ENCODE measurements around the gene RGS14. TPM values are rescaled to one million over a fixed set of nuclear protein-coding genes. Genes with fewer than 3 reads are reported as not detected.

RGS14 gene
- total RNA-seq, 1 experiment from 2014 or later = 11.9 TPM

GRCh38 chr5:177336112-177336511 lies 21.6 kb upstream of the RGS14 start:
- POLR2A ChIA-PET (ENCODE audit: unreplicated experiment) = no interaction called here

GRCh38 chr5:177336603-177337494 lies 20.9 kb upstream of the RGS14 start:
- Histone ChIP-seq H3K36me3 (ENCODE audit: low read depth) (peaks cover 22% of the 10 kb centered on the region), H2AFZ (no peak overlapping the region), H3K27ac (no peak overlapping the region), H3K4me3 (no peak overlapping the region), H3K4me2 (no peak overlapping the region), H3K4me1 (replicated peaks; ENCODE audit: insufficient read depth) (peaks cover 18% of the 10 kb centered on the region), H3K9me2 (ENCODE audit: insufficient read depth) (no peaks in the 10 kb centered on the region), H3K27me3 (ENCODE audit: insufficient read depth, low read depth) (no peaks in the 10 kb centered on the region), H3F3A (ENCODE audit: insufficient read depth, low read depth) (peaks cover 20% of the 10 kb centered on the region; the same call in 1 of the 2 replicates), H3K9me3 (ENCODE audit: insufficient read depth, low read depth) (no peaks in the 10 kb centered on the region), H4K20me1 (ENCODE audit: insufficient read depth) (peaks cover 30% of the 10 kb centered on the region; the same call in 1 of the 2 replicates), H3K79me2 (ENCODE audit: low read depth) (peaks cover 22% of the 10 kb centered on the region; the same call in 1 of the 2 replicates)
- BruUV-seq (replicated peaks) = no TSS peak
- no peak for DNase-seq
- intact Hi-C loops (cut with micrococcal nuclease; ENCODE audit: unreplicated experiment) = no loop called here
- TF ChIP-seq CTCF (conservative IDR thresholded peaks at IDR 0.05) (no peak), EZH2 (IDR thresholded peaks at IDR 0.05; ENCODE audit: low read depth) (no peak)
- ChIA-PET POLR2A (ENCODE audit: unreplicated experiment) (no interaction called here), CTCF (interaction anchor here (0.7 to 0.8 kb wide), 2 partner anchors 27 to 54 kb away, joined by 3 to 4 read pairs; no protein-coding TSS in a partner anchor)

More at GRCh38 chr5:177336112-177336511, 21.6 kb upstream of the RGS14 start:
- Histone ChIP-seq H3K4me2 (no peak overlapping the region), H3K27ac (no peak overlapping the region), H4K20me1 (ENCODE audit: insufficient read depth) (peaks cover 30% of the 10 kb centered on the region; the same call in 1 of the 2 replicates), H3F3A (ENCODE audit: insufficient read depth, low read depth) (peaks cover 20% of the 10 kb centered on the region; the same call in 1 of the 2 replicates), H2AFZ (no peak overlapping the region), H3K79me2 (ENCODE audit: low read depth) (peaks cover 14% of the 10 kb centered on the region; the same call in 1 of the 2 replicates), H3K9me3 (ENCODE audit: insufficient read depth, low read depth) (no peaks in the 10 kb centered on the region), H3K4me3 (no peak overlapping the region), H3K9me2 (ENCODE audit: insufficient read depth) (no peaks in the 10 kb centered on the region), H3K27me3 (ENCODE audit: insufficient read depth, low read depth) (no peaks in the 10 kb centered on the region), H3K36me3 (ENCODE audit: low read depth) (peaks cover 16% of the 10 kb centered on the region), H3K4me1 (replicated peaks; ENCODE audit: insufficient read depth) (peaks cover 18% of the 10 kb centered on the region)
- TF ChIP-seq EZH2 (IDR thresholded peaks at IDR 0.05; ENCODE audit: low read depth) (no peak), CTCF (conservative IDR thresholded peaks at IDR 0.05) (0 out of 2 replicates have a peak, but pooled peaks have one; percentile 34)
- intact Hi-C loops (cut with micrococcal nuclease; ENCODE audit: unreplicated experiment) = no loop called here
- no peak for DNase-seq
- no TSS peak for BruUV-seq (replicated peaks)
- CTCF ChIA-PET = no interaction called here

GRCh38 chr5:177338251-177339106 lies 19.2 kb upstream of the RGS14 start:
- intact Hi-C loops (cut with micrococcal nuclease; ENCODE audit: unreplicated experiment) = no loop called here
- TF ChIP-seq EZH2 (IDR thresholded peaks at IDR 0.05; ENCODE audit: low read depth) (no peak), CTCF (conservative IDR thresholded peaks at IDR 0.05) (no peak)
- Histone ChIP-seq H3K79me2 (ENCODE audit: low read depth) (peaks cover 35% of the 10 kb centered on the region), H3K9me2 (ENCODE audit: insufficient read depth) (no peaks in the 10 kb centered on the region), H3K27me3 (ENCODE audit: insufficient read depth, low read depth) (no peaks in the 10 kb centered on the region), H3K4me2 (peak overlapping the region; percentile 16; the same call in 1 of the 2 replicates), H3K4me1 (replicated peaks; ENCODE audit: insufficient read depth) (peaks cover 18% of the 10 kb centered on the region), H3K9me3 (ENCODE audit: insufficient read depth, low read depth) (no peaks in the 10 kb centered on the region), H3F3A (ENCODE audit: insufficient read depth, low read depth) (peaks cover 20% of the 10 kb centered on the region), H3K27ac (no peak overlapping the region; the same call in 1 of the 2 replicates), H4K20me1 (ENCODE audit: insufficient read depth) (peaks cover 24% of the 10 kb centered on the region; the same call in 1 of the 2 replicates), H3K4me3 (no peak overlapping the region), H3K36me3 (ENCODE audit: low read depth) (peaks cover 23% of the 10 kb centered on the region), H2AFZ (no peak overlapping the region)
- BruUV-seq (replicated peaks) = no TSS peak
- no peak for DNase-seq
- ChIA-PET POLR2A (ENCODE audit: unreplicated experiment) (no interaction called here), CTCF (no interaction called here)

Measured in PC-9 (cell line).